ENCODE measurements around the gene SYNE2.
"Not testable (repeated sequence)": the region's sequence is repeated elsewhere in the genome, so short reads cannot be mapped to it uniquely, and the experiment has no call there.

Gene SYNE2

DNA sequence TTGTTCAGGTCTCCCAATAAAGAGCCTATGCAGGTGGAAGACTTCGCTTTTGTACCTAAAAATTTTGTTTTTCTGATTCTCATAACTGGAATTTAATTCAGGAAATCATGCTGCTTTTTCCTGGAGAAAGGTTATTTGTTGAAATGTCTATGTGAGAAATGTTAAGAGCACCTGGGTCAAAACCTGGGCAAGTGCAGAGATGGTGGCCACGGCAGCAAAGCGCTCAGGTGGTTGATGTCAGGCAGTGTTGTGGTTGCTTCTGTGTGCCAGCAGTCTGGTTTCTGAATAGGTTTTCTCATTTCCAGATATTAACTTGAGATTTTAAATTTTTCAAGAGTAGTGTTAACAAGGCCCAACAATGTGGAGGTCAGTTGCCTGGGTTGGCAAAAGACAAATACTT, 345.2 kb downstream of the SYNE2 start:
- DNase-seq, result no peak
- ATAC-seq, result no peak

DNA sequence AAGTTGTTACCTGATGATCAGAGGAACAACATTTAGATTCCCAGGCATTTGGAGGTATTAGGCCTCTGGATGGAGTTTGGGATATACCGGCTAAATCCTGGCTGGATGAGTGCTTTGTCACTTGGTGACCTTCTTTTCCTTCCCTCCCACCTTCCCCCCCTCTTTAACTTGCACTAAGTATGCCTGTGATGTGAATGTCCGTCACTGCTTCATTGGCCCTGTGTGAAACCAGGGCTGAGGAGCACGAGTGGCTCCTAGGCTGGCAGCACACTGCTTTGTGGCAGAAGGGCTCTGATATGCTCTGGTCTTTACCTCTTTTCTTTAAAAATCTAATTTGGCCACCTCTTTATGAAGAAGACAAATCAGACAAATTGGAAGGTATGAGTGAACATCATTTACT, 345.7 kb downstream of the SYNE2 start:
- no peak for ATAC-seq

DNA sequence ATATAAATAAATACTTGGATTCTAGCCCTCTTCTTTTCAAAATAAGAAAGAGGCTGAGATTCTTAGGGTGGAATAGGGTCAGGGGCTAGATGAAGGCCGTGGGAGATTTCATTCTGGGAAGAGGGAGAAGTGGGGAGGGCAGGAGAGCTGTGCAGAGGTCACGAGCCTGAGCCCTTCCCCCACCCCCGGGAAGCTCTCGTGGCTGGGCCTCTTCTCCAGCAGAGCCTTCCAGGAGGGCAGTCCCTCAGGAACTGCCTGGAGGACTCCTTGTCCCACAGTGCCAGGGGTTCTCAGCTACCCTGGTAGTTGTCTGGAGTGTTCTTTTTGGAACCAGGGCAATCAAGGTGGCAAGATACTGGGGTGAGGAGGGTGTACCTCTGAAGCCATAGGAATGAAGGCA, 347.4 kb downstream of the SYNE2 start:
- DNase-seq (no peak), ATAC-seq (no peak)

More for the DNA sequence above, 345.7 kb downstream of the SYNE2 start:
- no peak for DNase-seq

DNA sequence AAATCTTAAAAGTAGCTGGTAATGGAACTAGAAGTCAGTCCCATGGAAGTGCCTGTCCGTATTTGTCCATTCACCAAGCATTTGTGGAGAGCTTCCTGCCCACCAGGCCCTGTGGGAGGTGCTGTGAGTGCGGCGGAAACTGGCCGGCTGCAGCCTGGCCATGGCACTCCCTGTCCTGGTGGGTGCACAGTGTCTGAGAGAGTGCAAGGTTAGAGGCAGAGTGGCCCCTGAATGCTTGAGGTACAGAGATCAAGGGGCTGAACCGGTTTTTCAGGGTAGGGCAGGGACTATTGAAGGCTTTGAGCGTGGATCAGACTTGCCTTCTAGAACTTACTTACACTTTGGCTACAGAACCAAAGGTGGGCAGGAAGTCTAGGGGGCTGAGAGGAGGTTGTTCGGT, 348.5 kb downstream of the SYNE2 start:
- ATAC-seq (no peak), DNase-seq (no peak)

DNA sequence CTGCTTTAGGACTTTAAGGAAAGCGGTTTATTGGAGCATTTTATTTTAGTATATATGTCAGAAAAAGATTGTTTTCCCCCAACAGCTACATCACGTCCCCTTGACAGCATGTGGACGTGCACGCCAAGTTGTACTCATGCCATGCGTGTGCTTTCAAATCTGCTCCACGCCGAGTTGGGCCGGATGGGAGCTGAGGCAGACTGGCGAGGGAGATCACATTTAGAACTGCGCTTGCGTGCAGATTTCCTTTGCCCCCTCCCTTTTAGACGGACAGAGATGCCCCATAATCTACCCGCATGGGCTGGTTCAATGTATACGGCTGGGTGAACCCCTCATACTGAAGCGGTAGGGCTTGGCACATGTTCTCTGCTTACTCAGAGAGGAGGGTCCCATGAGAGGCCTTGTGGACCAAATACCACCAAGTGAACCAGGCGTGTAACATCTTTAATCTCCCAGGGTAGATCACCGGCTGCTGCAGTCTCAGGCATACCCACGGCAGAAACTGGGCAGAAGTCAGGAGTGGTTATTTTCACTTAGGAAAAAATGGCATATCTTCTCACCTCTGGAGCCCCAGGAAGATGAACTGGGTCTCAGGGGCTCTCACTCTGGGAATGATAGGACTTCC, 349.2 kb downstream of the SYNE2 start:
- ATAC-seq (no peak), DNase-seq (no peak)

DNA sequence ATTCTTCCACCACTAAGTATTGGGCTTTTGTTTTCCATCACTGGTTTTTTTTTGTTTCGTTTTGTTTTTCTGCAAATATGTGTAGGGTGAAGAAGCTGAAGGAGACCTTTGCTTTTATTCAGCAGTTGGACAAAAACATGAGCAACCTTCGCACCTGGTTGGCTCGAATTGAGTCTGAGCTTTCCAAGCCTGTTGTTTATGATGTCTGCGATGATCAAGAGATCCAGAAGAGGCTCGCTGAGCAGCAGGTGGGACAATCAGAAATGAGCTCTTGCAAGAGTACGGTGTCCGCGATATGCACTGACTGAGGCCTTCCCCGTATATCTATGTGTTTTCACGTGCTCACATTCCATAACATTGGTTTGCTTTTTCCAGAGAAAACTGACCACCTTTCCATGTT, 349.9 kb downstream of the SYNE2 start:
- ATAC-seq, result no peak
- DNase-seq, result no peak

DNA sequence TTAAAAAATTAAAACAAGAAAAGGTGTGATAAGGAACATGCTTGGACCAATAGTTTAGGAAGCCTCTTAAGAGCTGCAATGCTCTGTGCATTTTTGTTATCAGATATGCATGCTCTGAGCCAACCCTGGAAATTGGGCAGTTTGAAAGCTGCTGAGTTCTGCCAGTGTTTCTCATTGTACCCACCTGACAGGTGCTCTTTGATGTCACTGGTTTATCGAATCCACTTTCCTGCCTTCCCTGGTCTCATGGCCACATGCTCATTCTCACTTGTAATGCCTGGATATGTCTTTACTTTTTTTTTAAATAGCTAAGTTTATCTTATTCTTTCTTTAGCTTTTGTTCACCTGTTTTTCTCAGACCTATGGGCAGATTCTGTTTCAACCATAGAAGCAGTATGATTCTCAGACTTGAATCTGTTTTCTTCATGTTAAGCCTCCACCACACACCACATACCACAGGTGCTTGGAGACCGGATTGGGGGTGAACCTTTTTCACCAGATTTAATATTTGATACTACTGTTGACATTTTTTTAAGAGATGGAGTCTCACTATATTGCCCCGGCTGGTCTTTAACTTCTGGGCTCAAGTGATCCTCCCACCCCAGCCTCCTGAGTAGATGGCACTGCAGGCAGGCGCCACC, 350.7 kb downstream of the SYNE2 start:
- ATAC-seq (no peak), DNase-seq (no peak)

DNA sequence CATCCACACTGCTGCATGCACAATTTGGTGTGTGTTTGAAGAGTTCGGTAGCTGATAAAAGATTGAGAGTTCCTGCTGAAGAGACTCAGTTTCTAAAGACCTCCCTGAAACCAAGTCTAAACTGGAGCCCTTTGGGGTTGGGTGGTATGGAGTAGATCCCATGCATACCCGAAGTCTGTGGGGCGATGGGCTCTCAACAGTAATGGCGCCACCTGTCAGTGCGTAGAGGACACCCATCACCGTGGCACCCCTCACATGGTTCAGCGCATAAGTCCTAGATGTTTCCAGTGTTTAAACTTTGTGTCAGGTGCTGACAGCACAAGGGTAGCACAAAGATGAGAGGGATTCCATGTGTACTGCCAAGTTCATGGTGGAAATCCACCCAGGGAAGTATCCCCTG, 355.5 kb downstream of the SYNE2 start:
- DNase-seq (no peak), ATAC-seq (no peak)

DNA sequence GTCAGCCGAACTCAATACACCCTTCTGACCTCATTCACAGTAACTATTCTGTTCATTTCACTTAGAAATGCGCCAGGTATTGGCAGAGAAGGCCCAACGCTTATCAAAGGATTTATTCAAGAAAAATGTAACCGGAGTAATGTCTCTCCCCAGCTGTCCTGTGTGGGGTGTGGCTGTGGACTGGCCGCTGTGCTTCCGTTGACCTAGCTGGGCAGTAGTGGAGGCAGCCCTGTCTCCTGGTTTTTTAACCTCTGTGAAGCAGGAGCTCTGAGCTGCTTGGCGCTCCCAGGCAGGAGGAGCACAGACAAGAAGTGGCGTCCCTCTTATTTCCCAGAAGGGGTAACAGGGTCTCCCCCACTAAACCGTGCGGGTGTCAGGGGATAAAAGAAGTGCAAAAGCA, 356.2 kb downstream of the SYNE2 start:
- ATAC-seq (no peak), DNase-seq (no peak)

DNA sequence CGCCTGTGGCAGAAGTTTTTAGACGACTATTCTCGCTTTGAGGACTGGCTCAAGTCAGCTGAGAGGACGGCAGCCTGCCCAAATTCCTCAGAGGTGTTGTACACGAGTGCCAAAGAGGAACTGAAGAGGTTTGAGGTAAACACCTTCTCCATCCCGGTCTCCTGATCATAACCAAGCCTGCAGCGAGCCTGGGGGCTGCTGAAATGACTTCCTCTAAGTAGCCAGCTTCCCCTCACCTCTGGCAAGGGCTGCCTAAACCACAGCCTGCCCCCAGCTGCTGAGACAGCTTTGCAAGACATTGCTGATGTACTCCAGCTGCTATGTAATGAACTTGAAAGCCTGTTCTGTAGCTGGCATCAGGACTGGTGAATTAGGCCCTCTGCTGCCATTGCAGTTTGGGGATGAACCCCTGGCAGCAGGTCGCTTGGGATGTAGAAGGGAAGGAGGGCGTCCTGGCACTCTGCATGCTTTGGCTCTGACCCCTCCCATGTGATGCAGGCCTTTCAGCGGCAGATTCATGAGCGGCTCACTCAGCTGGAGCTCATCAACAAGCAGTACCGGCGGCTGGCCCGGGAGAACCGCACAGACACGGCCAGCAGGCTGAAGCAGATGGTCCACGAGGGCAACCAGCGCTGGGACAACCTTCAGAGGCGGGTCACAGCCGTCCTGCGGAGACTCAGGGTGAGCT, 356.8 kb downstream of the SYNE2 start:
- ATAC-seq (no peak), DNase-seq (no peak)

DNA sequence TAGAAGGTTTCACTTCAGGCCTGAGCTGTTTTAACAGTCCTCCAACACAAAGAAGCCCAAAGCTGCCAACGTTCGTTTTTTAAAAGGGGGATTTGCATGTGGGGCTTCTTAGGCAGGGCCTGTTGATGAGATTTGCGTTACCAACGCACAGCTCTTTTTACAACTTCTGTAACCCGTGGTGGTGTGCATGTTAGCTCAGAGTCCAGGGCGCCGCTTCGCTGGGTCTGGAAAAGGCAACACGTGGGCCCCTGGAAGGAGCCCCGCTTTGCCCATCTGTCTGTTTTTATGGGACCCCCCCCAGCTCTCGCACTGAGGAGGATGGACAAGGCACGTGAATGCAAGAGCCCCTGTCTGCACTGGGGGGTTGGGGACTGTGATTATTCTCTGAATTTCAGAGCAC, 357.4 kb downstream of the SYNE2 start:
- ATAC-seq, result no peak

DNA sequence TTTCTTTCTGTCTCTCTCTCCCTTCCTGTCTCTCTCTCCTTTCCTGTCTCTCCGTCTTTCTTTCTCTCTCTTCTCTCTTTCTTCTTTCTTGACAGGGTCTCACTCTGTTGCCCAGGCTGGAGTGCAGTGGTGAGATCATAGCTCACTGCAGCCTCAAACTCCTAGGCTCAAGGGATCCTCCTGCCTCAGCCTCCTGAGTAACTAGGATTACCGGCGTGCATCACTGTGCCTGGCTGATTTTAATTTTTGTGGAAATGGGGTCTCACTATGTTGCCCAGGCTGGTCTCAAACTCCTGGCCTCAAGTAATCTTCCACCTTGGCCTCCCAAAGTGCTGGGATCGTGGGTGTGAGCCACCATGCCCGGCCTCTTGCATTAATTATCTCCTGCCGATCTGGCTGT, 358.1 kb downstream of the SYNE2 start:
- not testable (repeated sequence) for ATAC-seq, DNase-seq

More for the DNA sequence above, 357.4 kb downstream of the SYNE2 start:
- no peak for DNase-seq

DNA sequence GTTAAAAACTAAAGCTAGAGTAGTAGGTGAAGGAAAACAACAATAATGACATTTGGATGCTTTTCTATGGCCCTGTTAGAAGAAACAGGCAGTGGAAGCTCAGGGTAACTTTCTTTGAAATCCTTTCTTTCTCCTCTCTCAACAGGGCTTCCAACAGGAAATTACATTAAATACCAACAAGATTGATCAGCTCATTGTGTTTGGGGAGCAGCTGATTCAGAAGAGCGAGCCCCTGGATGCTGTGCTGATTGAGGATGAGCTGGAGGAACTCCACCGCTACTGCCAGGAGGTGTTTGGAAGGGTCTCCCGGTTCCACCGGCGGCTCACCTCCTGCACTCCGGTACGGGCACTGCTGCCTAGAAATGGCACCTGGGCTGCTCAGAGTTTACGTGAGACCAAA, 359.9 kb downstream of the SYNE2 start:
- no peak for ATAC-seq
- DNase-seq, result no peak

DNA sequence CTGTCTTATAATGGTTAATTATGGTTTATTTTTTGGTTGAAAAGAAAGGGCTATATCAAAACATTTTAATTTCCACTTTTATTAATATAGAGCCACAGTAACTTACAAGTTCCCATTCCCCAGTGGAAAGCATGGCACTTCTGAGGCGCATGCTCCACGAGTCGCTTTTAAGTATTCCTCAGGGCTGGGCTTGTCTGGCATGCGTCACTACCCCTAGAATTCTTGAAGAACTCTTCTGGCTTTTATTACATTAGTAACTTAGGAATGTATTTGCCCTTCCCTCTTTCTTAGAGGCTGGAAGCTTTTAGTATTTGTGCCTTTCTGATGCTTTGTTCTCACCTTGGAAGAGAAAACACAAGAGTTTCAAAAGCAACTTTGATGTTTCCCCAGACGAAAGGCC, 360.3 kb downstream of the SYNE2 start:
- no peak for ATAC-seq
- DNase-seq, result no peak

DNA sequence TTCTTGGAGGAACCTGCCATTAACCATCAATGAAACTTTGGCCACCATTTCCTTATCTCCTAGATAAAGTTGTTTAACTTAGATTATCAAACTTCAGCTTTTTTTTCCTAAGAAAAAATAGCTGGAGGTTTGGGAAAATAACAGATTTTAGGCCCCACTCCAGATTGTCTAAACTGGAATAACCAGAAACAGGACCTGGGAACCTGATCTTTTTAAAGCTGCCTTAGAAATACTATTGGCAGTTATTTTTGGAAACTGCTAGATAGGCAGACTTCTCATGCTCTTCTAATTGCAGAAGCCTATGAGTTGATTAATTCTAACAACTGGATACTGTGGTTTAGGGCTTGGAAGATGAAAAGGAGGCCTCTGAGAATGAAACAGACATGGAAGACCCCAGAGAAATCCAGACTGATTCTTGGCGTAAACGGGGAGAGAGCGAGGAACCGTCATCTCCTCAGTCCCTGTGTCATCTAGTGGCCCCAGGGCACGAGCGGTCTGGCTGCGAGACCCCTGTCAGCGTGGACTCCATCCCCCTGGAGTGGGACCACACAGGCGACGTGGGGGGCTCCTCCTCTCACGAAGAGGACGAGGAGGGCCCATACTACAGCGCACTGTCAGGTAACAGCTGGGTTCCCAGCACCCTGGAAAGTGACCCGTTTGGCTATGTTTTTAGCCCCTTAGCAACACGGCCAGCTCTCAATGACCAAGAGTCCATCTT, 361.2 kb downstream of the SYNE2 start:
- ATAC-seq (no peak), DNase-seq (no peak)

DNA sequence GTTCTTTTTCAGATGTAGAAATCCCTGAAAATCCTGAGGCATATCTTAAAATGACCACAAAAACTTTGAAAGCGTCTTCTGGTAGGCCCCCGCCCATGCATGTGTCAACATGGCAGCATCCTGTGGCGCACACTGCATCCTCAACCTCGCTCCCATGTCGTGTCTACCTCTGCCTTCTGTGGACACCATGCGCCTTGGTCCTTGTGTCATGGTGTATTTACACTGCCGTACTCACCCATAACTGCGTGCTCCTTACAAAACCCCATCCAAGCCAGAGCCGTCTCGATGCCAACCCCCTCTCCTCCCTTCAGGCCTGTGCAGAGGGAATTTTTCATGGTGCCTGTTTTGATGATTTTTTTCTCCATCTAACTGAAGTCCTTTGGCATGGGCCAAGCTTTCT, 362.5 kb downstream of the SYNE2 start:
- ATAC-seq (no peak), DNase-seq (no peak)

DNA sequence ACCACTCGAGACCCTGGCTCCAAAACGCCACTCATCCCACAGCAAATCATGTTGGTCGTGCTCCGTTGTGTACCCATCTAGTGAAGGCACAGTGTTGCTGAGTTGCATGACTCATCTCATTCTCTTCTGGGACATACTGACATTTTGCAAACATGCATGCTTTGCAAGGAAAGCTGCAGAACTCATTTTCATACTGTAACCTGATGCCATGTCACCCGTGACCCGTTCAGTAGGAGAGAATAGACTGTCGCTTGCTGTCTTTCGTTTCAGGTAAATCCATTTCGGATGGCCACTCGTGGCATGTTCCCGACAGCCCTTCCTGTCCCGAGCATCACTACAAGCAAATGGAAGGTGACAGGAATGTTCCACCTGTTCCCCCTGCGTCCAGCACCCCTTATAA, 363.2 kb downstream of the SYNE2 start:
- no peak for ATAC-seq
- no peak for DNase-seq

DNA sequence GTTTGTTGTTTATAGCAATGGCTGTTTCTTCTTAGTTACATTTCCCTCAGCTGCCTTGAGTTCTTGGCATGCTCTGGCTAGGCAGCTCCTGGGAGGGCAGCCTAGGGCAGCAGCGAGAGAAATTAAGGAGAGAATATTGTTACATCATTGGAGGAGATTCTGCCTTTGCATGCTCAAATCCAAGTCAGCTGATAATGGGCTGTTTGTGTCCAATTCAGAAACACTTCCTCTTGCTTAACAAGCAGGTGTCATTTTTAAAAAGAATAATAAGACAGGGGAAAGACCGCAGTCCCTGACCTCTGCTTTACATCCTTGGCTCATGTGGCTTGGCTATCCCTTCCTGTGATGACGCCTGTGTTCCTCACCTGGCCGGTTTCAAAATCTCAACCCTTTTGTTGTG, 364.5 kb downstream of the SYNE2 start:
- no peak for DNase-seq
- no peak for ATAC-seq

DNA sequence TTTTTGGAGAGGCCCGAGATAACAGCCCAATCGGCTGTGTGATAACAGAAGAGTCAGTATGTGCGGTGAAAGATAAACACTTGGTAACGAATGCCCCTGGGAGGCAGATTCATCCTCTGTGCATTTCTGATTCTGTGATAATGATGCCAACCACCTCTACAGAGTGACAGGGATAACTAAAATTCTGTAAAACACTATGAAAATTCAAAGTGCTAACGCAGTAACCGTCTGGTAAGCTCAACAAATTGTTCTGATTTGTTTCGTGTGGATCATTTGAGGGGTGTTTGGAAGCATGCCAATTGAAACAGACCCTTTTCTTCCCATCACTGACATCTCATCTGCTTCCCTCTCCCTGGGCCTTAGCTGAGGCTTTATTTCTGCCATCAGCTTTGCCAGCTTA, 365.0 kb downstream of the SYNE2 start:
- DNase-seq, result no peak
- no peak for ATAC-seq

DNA sequence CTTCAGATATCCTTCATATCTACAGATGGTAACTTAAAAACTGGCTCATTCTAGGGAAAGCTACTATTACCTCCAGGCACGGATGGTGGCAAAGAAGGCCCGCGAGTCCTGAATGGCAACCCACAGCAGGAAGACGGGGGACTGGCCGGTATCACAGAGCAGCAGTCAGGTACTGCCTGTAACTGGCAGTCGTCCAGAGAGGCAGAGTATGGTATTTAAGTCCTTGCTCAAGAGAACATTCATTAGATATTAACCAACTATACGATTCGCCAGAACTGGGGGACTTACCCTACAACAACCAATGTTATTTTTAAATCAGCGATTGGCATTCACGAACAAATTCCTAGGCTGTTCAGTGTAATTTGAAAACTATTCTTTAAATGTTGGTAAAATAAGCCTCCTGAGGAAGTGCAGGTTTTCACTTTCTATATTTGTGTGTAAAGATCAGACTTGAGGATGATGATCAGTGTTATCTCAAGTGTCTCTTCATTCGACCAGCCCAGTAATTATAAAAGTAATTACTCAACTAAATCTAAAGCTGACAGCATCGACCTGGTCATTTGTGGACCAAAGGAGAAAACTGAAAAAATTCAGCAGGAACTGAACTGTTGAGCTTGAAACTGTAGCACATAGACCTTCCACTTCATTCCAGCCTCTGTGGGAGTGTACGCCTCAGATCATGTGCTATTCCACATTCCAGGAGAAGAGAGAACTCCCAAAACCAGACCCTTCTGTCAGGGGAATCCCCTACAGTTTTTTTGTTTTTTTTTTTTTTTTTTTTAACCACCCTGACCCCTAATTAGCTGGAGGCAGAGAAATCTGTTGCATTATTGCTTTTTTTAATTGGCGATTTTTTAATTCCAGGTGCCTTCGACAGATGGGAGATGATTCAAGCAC, 365.8 kb downstream of the SYNE2 start:
- ATAC-seq (no peak), DNase-seq (no peak)

DNA sequence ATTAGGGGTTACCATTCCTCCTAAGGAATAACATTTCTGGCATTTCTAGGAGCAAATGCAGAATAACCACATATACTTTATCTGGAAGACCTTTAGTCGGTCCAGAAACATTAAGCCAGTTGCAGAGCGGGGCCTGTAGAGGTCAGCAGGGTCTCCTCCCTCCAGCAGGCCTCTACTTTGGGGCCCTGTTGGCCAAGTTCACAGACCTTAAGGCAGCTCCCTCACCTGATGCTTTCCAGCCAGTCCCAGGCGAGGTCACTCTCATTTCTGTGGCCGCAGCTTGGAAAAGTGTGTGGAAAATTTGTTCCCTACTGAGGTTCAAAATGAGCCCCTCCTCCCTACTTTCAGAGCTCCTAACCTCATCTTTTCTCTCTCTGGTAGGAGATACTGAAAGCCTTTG, 367.3 kb downstream of the SYNE2 start:
- no peak for DNase-seq
- ATAC-seq, result no peak

DNA sequence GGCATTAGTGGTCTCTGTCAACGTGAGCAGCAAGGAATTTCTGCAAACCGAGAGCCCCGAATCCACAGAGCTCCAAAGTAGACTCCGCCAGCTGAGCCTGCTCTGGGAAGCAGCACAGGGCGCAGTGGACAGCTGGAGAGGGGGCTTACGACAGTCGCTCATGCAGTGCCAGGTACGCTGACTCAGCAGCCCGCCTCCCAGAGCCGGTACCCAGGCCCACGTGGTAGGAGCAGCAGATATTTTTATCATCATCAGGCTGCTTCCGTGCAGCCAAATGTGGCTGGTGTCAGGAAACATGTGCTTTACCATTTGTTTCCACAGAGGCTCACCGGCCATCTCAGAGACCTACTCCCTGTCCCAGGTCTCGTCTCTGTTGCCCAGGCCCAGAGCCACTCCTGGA, 367.7 kb downstream of the SYNE2 start:
- DNase-seq (no peak), ATAC-seq (peak; percentile 25)
